K562 (cell line): ENCODE measurements around the gene AKAP6. TPM values are rescaled to one million over a fixed set of nuclear protein-coding genes. Genes with fewer than 3 reads are reported as not detected.

Source experiments
- ATAC-seq: fragments of 200-7000 bp; cut with Tn5 transposase; 3 replicates; pipeline ENCODE4 v1.9.1; 2020; ENCODE audit warnings: moderate library complexity
- BruUV-seq: library from RNA; stranded (reverse); fragments of 400-500 nt; replicated peaks from 2 replicates; lab custom pipeline; 2021; lab: Mats Ljungman, UMichigan
- CTCF ChIA-PET: fragments of 300-600 bp; formaldehyde crosslinking; extraction: SDS; loops from one replicate; lab custom pipeline; 2021; ENCODE audit warnings: low intra/inter-chr PET ratio; lab: Yijun Ruan, JAX
- POLR2A ChIA-PET: fragments of 300-600, 350-650 bp; sonication (Branson Sonifier 250); formaldehyde crosslinking; extraction: SDS; loops from one replicate; lab custom pipeline; 2021; ENCODE audit warnings: antibody characterized with exemption, inconsistent platforms; lab: Yijun Ruan, JAX
- DNase-seq, 4 experiments: peaks; one replicate each; pipeline versions ENCODE4 v3.0.0 to v3.0.0-alpha.2; 2011 to 2018; ENCODE audit warnings: low spot score in 3 of 4, mixed read lengths in 3 of 4; ENCODE audit errors: extremely low read depth in 1 of 4
- FAIRE-seq: peaks from 2 replicates; lab custom pipeline; 2011; peaks lifted over from hg19 to GRCh38; lab: Jason Lieb, UNC
- H2AFZ ChIP-seq: 2 replicates; pipeline ENCODE4 v1.6.0; 2011; ENCODE audit warnings: low read depth, low read length, control low read depth, inconsistent platforms
- H3K27ac ChIP-seq: fragments of 200-600 bp; 3 replicates; pipeline ENCODE4 v1.8.0; 2011; ENCODE audit warnings: low read depth, mild to moderate bottlenecking, control low read depth, inconsistent platforms, low read length, moderate library complexity, mixed read lengths; ENCODE audit errors: extremely low read depth
- H3K27me3 ChIP-seq, 2 experiments: fragments of 300-600 bp in 1 of 2; 2 replicates in 1 of 2; 3 replicates in 1 of 2; pipeline versions ENCODE4 v1.6.0 to v1.8.0; 2011; ENCODE audit warnings: inconsistent platforms in 2 of 2, low read length in 2 of 2, mild to moderate bottlenecking in 1 of 2, mixed read lengths in 1 of 2, moderate library complexity in 1 of 2; ENCODE audit not compliant: control insufficient read depth in 2 of 2, insufficient read depth in 2 of 2
- H3K36me3 ChIP-seq: fragments of 300-600 bp; 3 replicates; pipeline ENCODE4 v1.8.0; 2011; ENCODE audit warnings: mild to moderate bottlenecking, low read length, inconsistent platforms; ENCODE audit not compliant: control insufficient read depth, insufficient read depth
- H3K4me1 ChIP-seq, 2 experiments: fragments of 200-600 bp in 1 of 2; replicated peaks in 1 of 2; 2 replicates in 1 of 2; 3 replicates in 1 of 2; pipeline versions ENCODE4 v1.5.1 to v1.8.0; 2011; ENCODE audit warnings: inconsistent platforms in 2 of 2, low read length in 2 of 2, mild to moderate bottlenecking in 1 of 2, mixed read lengths in 1 of 2, moderate library complexity in 1 of 2; ENCODE audit not compliant: control insufficient read depth in 2 of 2, insufficient read depth in 2 of 2
- H3K4me2 ChIP-seq: 2 replicates; pipeline ENCODE4 v1.6.1; 2011; ENCODE audit warnings: low read length, control low read depth, inconsistent platforms, mixed read lengths; ENCODE audit not compliant: insufficient read depth
- H3K4me3 ChIP-seq: fragments of 200-600 bp; sonication (generic), shearing (Covaris generic); 2 replicates; pipeline ENCODE4 v1.5.1; 2016; ENCODE audit warnings: control low read depth, inconsistent platforms
- H3K79me2 ChIP-seq: fragments of 200-600 bp; 3 replicates; pipeline ENCODE4 v1.8.0; 2011; ENCODE audit warnings: low read length, inconsistent platforms; ENCODE audit not compliant: control insufficient read depth, insufficient read depth
- H3K9ac ChIP-seq, 2 experiments: 2 replicates each; pipeline versions ENCODE4 v1.6.0 to v1.6.1; 2011; ENCODE audit warnings: low read depth in 2 of 2, low read length in 2 of 2, control low read depth in 1 of 2, inconsistent platforms in 1 of 2, mild to moderate bottlenecking in 1 of 2, mixed read lengths in 1 of 2; ENCODE audit not compliant: insufficient read depth in 1 of 2
- H3K9me1 ChIP-seq: one replicate; pipeline ENCODE4 v1.6.0; 2011; ENCODE audit warnings: inconsistent platforms, mild to moderate bottlenecking, low read length, moderate library complexity; ENCODE audit not compliant: control insufficient read depth, insufficient read depth
- H3K9me3 ChIP-seq: replicated peaks from 2 replicates; pipeline ENCODE4 v1.5.1; 2011; ENCODE audit warnings: low read depth, low read length, inconsistent platforms; ENCODE audit not compliant: control insufficient read depth, insufficient read depth
- H4K20me1 ChIP-seq: replicated peaks from 2 replicates; pipeline ENCODE4 v1.6.1; 2011; ENCODE audit warnings: low read length, inconsistent platforms, mixed read lengths; ENCODE audit not compliant: control insufficient read depth, insufficient read depth
- ADNP ChIP-seq: fragments of 200-800 bp; sonication (Bioruptor generic); IDR thresholded peaks from 2 replicates; pipeline ENCODE4 v1.6.1; 2016; ENCODE audit warnings: missing genetic modification characterization, missing compliant biosample characterization
- BCOR ChIP-seq: fragments of 450-650 bp; IDR thresholded peaks from 2 replicates; pipeline ENCODE4 v1.6.1; 2016
- CGGBP1 ChIP-seq: fragments of 250-450 bp; sonication (Bioruptor Pico); IDR thresholded peaks from 2 replicates; pipeline ENCODE4 v1.9.0; 2021; ENCODE audit warnings: mild to moderate bottlenecking
- GATA2 ChIP-seq: sonication (generic); formaldehyde crosslinking; IDR thresholded peaks from 2 replicates; pipeline ENCODE4 v1.4.0; 2020; ENCODE audit warnings: mild to moderate bottlenecking, missing genetic modification reagents
- GTF2E2 ChIP-seq: fragments of 200-800 bp; sonication (Bioruptor generic); IDR thresholded peaks from 2 replicates; pipeline ENCODE4 v1.6.1; 2016; ENCODE audit warnings: missing genetic modification characterization, missing compliant biosample characterization
- MIER1 ChIP-seq: fragments of 450-650 bp; IDR thresholded peaks from 2 replicates; pipeline ENCODE4 v1.6.1; 2016; ENCODE audit warnings: antibody characterized with exemption, mild to moderate bottlenecking, low read depth
- MYBL2 ChIP-seq, 2 experiments: fragments of 450-650 bp in 1 of 2; sonication (generic) in 1 of 2; formaldehyde crosslinking in 1 of 2; IDR thresholded peaks; 2 replicates each; pipeline versions ENCODE4 v1.6.1 to v1.8.1; 2017 to 2022; ENCODE audit warnings: borderline replicate concordance in 1 of 2, inconsistent platforms in 1 of 2, low read depth in 1 of 2, mild to moderate bottlenecking in 1 of 2, missing genetic modification reagents in 1 of 2, moderate library complexity in 1 of 2
- NR1H2 ChIP-seq: sonication (generic); formaldehyde crosslinking; IDR thresholded peaks from 2 replicates; pipeline ENCODE4 v1.4.0; 2020; ENCODE audit warnings: mild to moderate bottlenecking, missing genetic modification reagents
- PHB2 ChIP-seq: fragments of 450-650 bp; IDR thresholded peaks from 2 replicates; pipeline ENCODE4 v1.6.1; 2017; ENCODE audit warnings: low read depth
- SNRNP70 ChIP-seq: fragments of 200-400 bp; formaldehyde crosslinking; optimal IDR thresholded peaks from 2 replicates; pipeline ENCODE3; 2017; ENCODE audit warnings: low read depth, low read length
- SREBF2 ChIP-seq: sonication (generic); formaldehyde crosslinking; IDR thresholded peaks from 2 replicates; pipeline ENCODE4 v1.4.0; 2020; ENCODE audit warnings: mild to moderate bottlenecking, missing genetic modification reagents
- SRSF1 ChIP-seq: fragments of 200-400 bp; formaldehyde crosslinking; IDR thresholded peaks from 2 replicates; pipeline ENCODE4 v1.6.1; 2017; ENCODE audit warnings: mild to moderate bottlenecking, low read depth, low read length, moderate library complexity
- ZBTB26 ChIP-seq: fragments of 450-650 bp; formaldehyde crosslinking; IDR thresholded peaks from 2 replicates; pipeline ENCODE4 v1.4.0; 2022; ENCODE audit warnings: missing genetic modification characterization
- ZNF217 ChIP-seq: sonication (generic); formaldehyde crosslinking; IDR thresholded peaks from 2 replicates; pipeline ENCODE4 v1.8.0; 2022; ENCODE audit warnings: mild to moderate bottlenecking, missing genetic modification reagents
- ZNF384 ChIP-seq: IDR thresholded peaks from 2 replicates; pipeline ENCODE4 v1.6.1; 2012; ENCODE audit warnings: low read depth, low read length, improper control_type of control experiment
- ZNF431 ChIP-seq: sonication (generic); formaldehyde crosslinking; IDR thresholded peaks from 2 replicates; pipeline ENCODE4 v1.8.0; 2022; ENCODE audit warnings: mild to moderate bottlenecking, missing genetic modification reagents
- ZNF699 ChIP-seq: fragments of 250-450 bp; sonication (Bioruptor Pico); IDR thresholded peaks from 2 replicates; pipeline ENCODE4 v1.8.0; 2021; ENCODE audit warnings: mild to moderate bottlenecking, moderate library complexity; ENCODE audit not compliant: insufficient replicate concordance
- WGBS: fragments of 100-300 bp; shearing (Covaris generic); methylation state at CpG from one replicate; pipeline ENCODE4 v1.1.6; 2016; ENCODE audit warnings: low coverage, mixed read lengths; ENCODE audit not compliant: insufficient coverage; ENCODE audit errors: missing lambda C conversion rate; 5-methylcytosine and 5-hydroxymethylcytosine counted together
- in situ Hi-C: fragments of 300-500 bp; cut with MboI; formaldehyde crosslinking; loops from 4 replicates; pipeline ENCODE4 v1.15.0; 2018; ENCODE audit warnings: inconsistent platforms, mixed read lengths
- intact Hi-C: fragments of 100-400 bp; cut with micrococcal nuclease; formaldehyde crosslinking; loops from 2 replicates; pipeline ENCODE4 v1.14.2; 2022
- polyA plus RNA-seq, 8 experiments: library from polyadenylated mRNA; depleted of rRNA in 4 of 8; stranded (reverse) in 5 of 8; unstranded in 3 of 8; fragments of >200 nt; fragmentation: Nextera tagmentation in 2 of 8; fragmentation: Illumina TruSeq in 1 of 8; extraction: Ambion mirVana in 2 of 8; extraction: Trizol in 1 of 8; gene quantifications; 2 replicates each; pipeline versions ENCODE4 v1.2.1 to v1.2.3, GENCODE V29; 2011 to 2014; ENCODE audit warnings: inconsistent platforms in 1 of 8, missing spikeins in 1 of 8
- total RNA-seq, 7 experiments: library from RNA; depleted of rRNA in 6 of 7; stranded (reverse); fragments of >200 nt in 6 of 7; fragmentation: Illumina TruSeq in 2 of 7; extraction: Trizol in 2 of 7; gene quantifications; 2 replicates each; pipeline versions ENCODE4 v1.2.1 to v1.2.3, GENCODE V29; 2011 to 2021; ENCODE audit warnings: low replicate concordance in 1 of 7
- TF ChIP-seq, protein P1 (sequence below): IDR thresholded peaks from 3 replicates; pipeline ENCODE4 v1.6.1; 2011; ENCODE audit warnings: borderline replicate concordance, mild to moderate bottlenecking, moderate library complexity; ENCODE audit not compliant: insufficient read length; ENCODE audit errors: extremely low read depth

Gene AKAP6
- total and polyA plus RNA-seq, 9 of the 15 experiments (the other 6 are each of a cell fraction or from before 2014, with no cell fraction given) = 0.03 to 1.7 (median 0.48) TPM

DNA sequence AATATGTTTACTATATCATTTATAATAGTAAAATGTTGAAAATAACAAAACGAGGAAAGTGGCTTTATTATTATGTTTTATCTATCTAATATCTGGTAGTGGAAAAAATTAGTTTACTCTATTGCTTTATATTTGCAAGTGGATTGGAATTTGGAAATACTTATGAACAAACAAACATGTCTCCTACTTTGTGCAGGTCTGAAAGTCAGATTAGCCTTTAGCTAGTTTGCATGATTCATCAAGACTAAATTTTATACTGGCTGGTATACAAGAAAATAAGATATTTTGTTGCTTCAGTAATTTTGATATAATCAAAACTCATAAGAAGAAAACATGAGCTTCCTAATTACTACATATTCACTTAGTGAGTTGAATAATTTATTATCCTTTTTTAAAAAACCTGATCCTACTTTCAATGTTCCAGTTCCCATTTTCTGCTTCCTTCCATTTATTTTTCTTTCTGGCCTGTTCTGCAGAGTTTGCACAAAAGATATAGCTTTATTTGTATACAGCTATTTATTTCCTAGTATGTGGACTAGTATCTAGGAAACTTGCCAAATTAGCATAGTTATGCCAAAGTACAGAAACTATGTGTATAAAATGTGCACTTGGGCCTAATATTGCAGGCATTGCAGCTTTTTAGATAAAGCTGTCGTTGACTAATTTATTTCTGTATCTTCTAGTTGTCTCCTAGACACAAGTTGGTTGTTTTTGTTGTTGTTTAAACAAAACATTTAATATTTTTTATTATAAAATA is 122.0 kb downstream of the AKAP6 start:
- H3K9ac ChIP-seq = no peak overlapping the region
- no peaks in the 10 kb centered on the region for H3K79me2 ChIP-seq
- CTCF ChIA-PET = interaction anchor here (0.6 kb wide), 1 partner anchor 1227 kb away, joined by 3 read pairs; no protein-coding TSS in a partner anchor
- intact Hi-C loops = no loop called here
- no peak overlapping the region for H3K4me3 ChIP-seq
- H3K9me1 ChIP-seq = no peaks in the 10 kb centered on the region
- H3K27me3 ChIP-seq = no peaks in the 10 kb centered on the region
- H3K36me3 ChIP-seq = no peaks in the 10 kb centered on the region
- no peaks in the 10 kb centered on the region for H3K9me3 ChIP-seq
- FAIRE-seq (no peak), ATAC-seq (no peak), DNase-seq (no peak)
- H3K27ac ChIP-seq = no peak overlapping the region
- no peak overlapping the region for H3K4me2 ChIP-seq
- H2AFZ ChIP-seq = no peak overlapping the region
- in situ Hi-C loops = loop anchor here (25.0 kb wide), 1 partner anchor 389 kb away; no protein-coding TSS in a partner anchor
- 0% methylated on average over 2 of the region's 2 CpGs for WGBS
- no peaks in the 10 kb centered on the region for H3K4me1 ChIP-seq
- BruUV-seq = no TSS peak
- H4K20me1 ChIP-seq = no peaks in the 10 kb centered on the region
- POLR2A ChIA-PET = interaction anchor here (1.1 kb wide), 1 partner anchor 238 kb away, joined by 3 read pairs; no protein-coding TSS in a partner anchor
- TF ChIP-seq GTF2E2 (no peak), SNRNP70 (no peak), ZBTB26 (CRISPR knock-in tag) (no peak), ZNF699 (CRISPR knock-in tag) (no peak), PHB2 (no peak), ZNF217 (no peak), NR1H2 (CRISPR knock-in tag) (no peak), SREBF2 (no peak), MYBL2 (IDR thresholded peaks at IDR 0.05; ENCODE audit: low read depth) (no peak), MYBL2 (CRISPR knock-in tag; IDR thresholded peaks at IDR 0.05; ENCODE audit: borderline replicate concordance) (no peak), GATA2 (CRISPR knock-in tag) (no peak), BCOR (no peak), CGGBP1 (CRISPR knock-in tag) (no peak), SRSF1 (no peak), MIER1 (no peak), ZNF431 (no peak), ZNF384 (no peak), ADNP (tag) (no peak)
- TF ChIP-seq, protein P1, sequence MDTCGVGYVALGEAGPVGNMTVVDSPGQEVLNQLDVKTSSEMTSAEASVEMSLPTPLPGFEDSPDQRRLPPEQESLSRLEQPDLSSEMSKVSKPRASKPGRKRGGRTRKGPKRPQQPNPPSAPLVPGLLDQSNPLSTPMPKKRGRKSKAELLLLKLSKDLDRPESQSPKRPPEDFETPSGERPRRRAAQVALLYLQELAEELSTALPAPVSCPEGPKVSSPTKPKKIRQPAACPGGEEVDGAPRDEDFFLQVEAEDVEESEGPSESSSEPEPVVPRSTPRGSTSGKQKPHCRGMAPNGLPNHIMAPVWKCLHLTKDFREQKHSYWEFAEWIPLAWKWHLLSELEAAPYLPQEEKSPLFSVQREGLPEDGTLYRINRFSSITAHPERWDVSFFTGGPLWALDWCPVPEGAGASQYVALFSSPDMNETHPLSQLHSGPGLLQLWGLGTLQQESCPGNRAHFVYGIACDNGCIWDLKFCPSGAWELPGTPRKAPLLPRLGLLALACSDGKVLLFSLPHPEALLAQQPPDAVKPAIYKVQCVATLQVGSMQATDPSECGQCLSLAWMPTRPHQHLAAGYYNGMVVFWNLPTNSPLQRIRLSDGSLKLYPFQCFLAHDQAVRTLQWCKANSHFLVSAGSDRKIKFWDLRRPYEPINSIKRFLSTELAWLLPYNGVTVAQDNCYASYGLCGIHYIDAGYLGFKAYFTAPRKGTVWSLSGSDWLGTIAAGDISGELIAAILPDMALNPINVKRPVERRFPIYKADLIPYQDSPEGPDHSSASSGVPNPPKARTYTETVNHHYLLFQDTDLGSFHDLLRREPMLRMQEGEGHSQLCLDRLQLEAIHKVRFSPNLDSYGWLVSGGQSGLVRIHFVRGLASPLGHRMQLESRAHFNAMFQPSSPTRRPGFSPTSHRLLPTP = no peak
